IPS DF 4.7 (cell line): ENCODE data around the gene GRIK5.
A peak's percentile ranks its signal among the peaks of the same experiment; 100 is the strongest.

Experiments
- DNase-seq: peaks from one replicate; pipeline ENCODE4 v3.0.0-alpha.2; 2013; ENCODE audit warnings: low spot score; ENCODE audit errors: extremely low read depth

Gene GRIK5

GRCh38 chr19:42078058-42078457, 8.1 kb upstream of the GRIK5 start:
- DNase-seq, result no peak

GRCh38 chr19:42076380-42076944, 6.5 kb upstream of the GRIK5 start:
- no peak for DNase-seq

- DNase-seq, result peak; percentile 99
Measured at GRCh38 chr19:42075616-42076379, 5.8 kb upstream of the GRIK5 start, which contains the start of gene ZNF574. Gene ZNF574, plus strand, starts transcription at chr19:42076166. Its CDS starts 2,441 bp downstream, at chr19:42078607.

- DNase-seq, result no peak
Measured at GRCh38 chr19:42075364-42075615, 5.3 kb upstream of the GRIK5 start.

- no peak for DNase-seq
Measured at GRCh38 chr19:42074513-42075363, 4.7 kb upstream of the GRIK5 start.

GRCh38 chr19:42071247-42071646, 1.2 kb upstream of the GRIK5 start:
- DNase-seq, result no peak

GRCh38 chr19:42068756-42069571, 1.0 kb downstream of the GRIK5 start:
- no peak for DNase-seq

GRCh38 chr19:42068361-42068755, 1.6 kb downstream of the GRIK5 start:
- DNase-seq, result no peak

- DNase-seq, result no peak
Measured at GRCh38 chr19:42067315-42067888, 2.6 kb downstream of the GRIK5 start.

- DNase-seq, result no peak
Measured at GRCh38 chr19:42066075-42066754, 3.8 kb downstream of the GRIK5 start.

- no peak for DNase-seq
Measured at GRCh38 chr19:42065511-42065910, 4.5 kb downstream of the GRIK5 start.

GRCh38 chr19:42065051-42065450, 5.0 kb downstream of the GRIK5 start:
- no peak for DNase-seq

GRCh38 chr19:42064432-42064831, 5.6 kb downstream of the GRIK5 start:
- DNase-seq, result no peak

GRCh38 chr19:42062381-42062780, 7.6 kb downstream of the GRIK5 start:
- no peak for DNase-seq

GRCh38 chr19:42060117-42060516, 9.9 kb downstream of the GRIK5 start:
- DNase-seq, result no peak

- no peak for DNase-seq
Measured at GRCh38 chr19:42059196-42059595, 10.8 kb downstream of the GRIK5 start.

- no peak for DNase-seq
Measured at GRCh38 chr19:42057846-42058245, 12.2 kb downstream of the GRIK5 start.

- DNase-seq, result no peak
Measured at GRCh38 chr19:42054205-42054604, 15.8 kb downstream of the GRIK5 start.

- no peak for DNase-seq
Measured at GRCh38 chr19:42053037-42053935, 16.7 kb downstream of the GRIK5 start.
